ENCODE measurements around the gene UGGT1.

- TF ChIP-seq, protein P1, sequence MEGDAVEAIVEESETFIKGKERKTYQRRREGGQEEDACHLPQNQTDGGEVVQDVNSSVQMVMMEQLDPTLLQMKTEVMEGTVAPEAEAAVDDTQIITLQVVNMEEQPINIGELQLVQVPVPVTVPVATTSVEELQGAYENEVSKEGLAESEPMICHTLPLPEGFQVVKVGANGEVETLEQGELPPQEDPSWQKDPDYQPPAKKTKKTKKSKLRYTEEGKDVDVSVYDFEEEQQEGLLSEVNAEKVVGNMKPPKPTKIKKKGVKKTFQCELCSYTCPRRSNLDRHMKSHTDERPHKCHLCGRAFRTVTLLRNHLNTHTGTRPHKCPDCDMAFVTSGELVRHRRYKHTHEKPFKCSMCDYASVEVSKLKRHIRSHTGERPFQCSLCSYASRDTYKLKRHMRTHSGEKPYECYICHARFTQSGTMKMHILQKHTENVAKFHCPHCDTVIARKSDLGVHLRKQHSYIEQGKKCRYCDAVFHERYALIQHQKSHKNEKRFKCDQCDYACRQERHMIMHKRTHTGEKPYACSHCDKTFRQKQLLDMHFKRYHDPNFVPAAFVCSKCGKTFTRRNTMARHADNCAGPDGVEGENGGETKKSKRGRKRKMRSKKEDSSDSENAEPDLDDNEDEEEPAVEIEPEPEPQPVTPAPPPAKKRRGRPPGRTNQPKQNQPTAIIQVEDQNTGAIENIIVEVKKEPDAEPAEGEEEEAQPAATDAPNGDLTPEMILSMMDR (IDR thresholded peaks at IDR 0.05) = no peak
- no peak for TF ChIP-seq POLR2A (IDR thresholded peaks at IDR 0.05)
Observed at GRCh38 chr2:128187032-128187654, 96.1 kb downstream of the UGGT1 start.

Measured in lower leg skin (tissue), 3 donors.